Endothelial cell of umbilical vein (primary cell): ENCODE data around the gene LRRTM4. TPM values are rescaled to one million over a fixed set of nuclear protein-coding genes. Genes with fewer than 3 reads are reported as not detected.

Experiments used
- polyA plus RNA-seq, 4 experiments: library from polyadenylated mRNA; depleted of rRNA in 3 of 4; stranded (reverse) in 3 of 4; unstranded in 1 of 4; fragments of >200 nt; gene quantifications; 2 replicates each; pipeline versions ENCODE4 v1.2.1 to v1.2.3, GENCODE V29; 2011 to 2012; ENCODE audit warnings: missing spikeins in 1 of 4
- small RNA-seq: library from RNA; depleted of rRNA; stranded (forward); fragments of <200 nt; gene quantifications from one replicate; pipeline ENCODE3, GENCODE V24; 2012; ENCODE audit warnings: low replicate concordance, low read depth; ENCODE audit not compliant: insufficient read depth, insufficient read length
- total RNA-seq: library from RNA; stranded (reverse); gene quantifications from 2 replicates; pipeline ENCODE4 v1.2.3, GENCODE V29; 2021

LRRTM4 gene
- total and polyA plus RNA-seq, 2 donors (not counting 3 experiments of a cell fraction or from before 2014, with no cell fraction given), result not detected

Small RNA genes lying within 50 kb of the gene (small RNA-seq; reads per million reads assigned to genes)
- not detected for gene RNA5SP98
